Muscle of arm (tissue), 12 donors: Measurements from ENCODE around the gene TRIM71. TPM values are rescaled to one million over a fixed set of nuclear protein-coding genes. Genes with fewer than 3 reads are reported as not detected.
A peak's percentile ranks its signal among the peaks of the same experiment; 100 is the strongest.
"Not testable (repeated sequence)": the region's sequence is repeated elsewhere in the genome, so short reads cannot be mapped to it uniquely, and the experiment has no call there.

Experiments used
- DNase-seq: peaks from one replicate; pipeline ENCODE4 v3.0.0-alpha.2; 2013
- polyA plus RNA-seq, 12 donors: library from polyadenylated mRNA; unstranded; fragments of 120-200 nt; gene quantifications; one replicate each; pipeline ENCODE4 v1.2.1, GENCODE V29; 2013; ENCODE audit not compliant: insufficient read length in 12 of 12

The TRIM71 gene
- polyA plus RNA-seq, 12 donors, result 0.08 to 3.8 (median 0.24) TPM; not detected in 1

GRCh38 chr3:32931273-32931672 is 113.5 kb downstream of the TRIM71 start:
- DNase-seq, result not testable (repeated sequence)

GRCh38 chr3:32934150-32934742 is 116.4 kb downstream of the TRIM71 start:
- DNase-seq, result peak; percentile 14

- no peak for DNase-seq
Measured at GRCh38 chr3:32937331-32937730, 119.5 kb downstream of the TRIM71 start.

GRCh38 chr3:32939531-32940284 is 121.9 kb downstream of the TRIM71 start:
- not testable (repeated sequence) for DNase-seq

GRCh38 chr3:32940726-32941125 is 122.9 kb downstream of the TRIM71 start:
- DNase-seq, result no peak

DNA sequence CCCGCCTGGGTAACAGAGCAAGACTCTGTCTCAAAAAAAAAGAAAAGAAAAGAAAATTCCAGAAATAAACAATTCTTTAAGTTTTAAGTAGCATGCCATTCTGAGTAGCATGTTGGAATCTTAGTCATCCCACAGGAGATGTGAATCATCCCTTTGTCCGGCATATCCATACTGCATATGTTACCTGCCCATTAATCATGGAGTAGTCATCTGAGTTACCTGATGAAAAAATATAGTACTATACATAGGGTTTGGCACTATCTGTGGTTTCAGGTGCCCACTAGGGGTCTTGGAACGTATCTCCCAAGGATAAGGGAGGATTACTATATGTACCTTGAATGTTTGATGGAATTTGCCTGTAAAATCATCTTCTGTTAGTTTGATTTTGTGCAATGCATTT is 127.3 kb downstream of the TRIM71 start:
- DNase-seq, result no peak

DNA sequence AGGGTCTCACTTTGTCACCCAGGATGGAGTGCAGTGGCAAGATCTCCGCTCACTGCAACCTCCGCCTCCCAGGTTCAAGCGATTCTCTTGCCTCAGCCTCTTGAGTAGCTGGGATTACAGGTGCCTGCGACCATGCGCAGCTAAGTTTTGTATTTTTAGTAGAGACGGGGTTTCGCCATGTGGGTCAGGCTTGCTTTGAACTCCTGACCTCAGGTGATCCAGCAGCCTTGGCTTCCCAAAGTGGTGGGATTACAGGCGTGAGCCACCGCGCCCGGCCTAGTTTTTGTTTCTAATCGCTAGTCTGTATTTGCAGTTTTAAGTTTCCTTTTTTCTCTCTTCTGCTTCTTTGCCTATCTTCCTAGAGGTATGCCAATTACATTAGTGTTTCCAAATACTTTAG is 127.8 kb downstream of the TRIM71 start:
- DNase-seq, result not testable (repeated sequence)

DNA sequence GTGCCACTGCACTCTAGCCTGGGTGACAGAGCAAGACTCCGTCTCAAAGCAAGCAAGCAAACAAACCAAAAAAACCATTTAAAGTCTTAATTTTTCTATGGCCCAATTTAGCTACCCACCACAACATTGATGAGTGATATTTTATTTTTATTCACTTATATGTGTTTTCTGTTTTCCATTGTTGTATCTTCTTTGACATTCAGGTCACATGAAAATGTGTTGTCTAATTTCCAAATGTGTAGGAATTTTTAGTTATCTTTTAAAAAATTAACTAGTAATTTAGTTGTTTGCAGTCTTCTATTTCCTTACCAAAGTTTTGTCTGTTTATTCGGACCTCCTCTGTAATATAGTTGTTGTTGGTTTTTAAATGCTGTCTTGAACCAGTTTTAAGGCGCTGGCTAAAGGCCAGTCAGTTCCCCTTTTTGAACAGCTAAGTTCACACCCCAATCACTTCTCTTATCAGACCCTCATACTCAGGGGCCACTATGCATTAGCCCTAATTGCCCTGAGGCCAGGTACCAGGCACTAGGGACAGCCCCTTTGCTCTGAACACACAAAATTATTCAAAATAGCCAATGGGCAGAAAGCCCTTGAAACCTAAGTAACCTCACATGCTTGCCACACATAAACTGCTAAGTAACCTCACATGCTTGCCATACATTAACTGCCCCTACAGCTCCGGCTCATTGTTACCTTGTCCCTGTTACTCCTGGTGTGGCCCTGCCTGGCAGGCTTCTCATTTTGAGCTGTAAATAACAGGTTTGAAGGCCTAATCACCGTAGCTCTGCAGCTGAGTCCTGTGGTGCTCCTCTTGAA is 129.4 kb downstream of the TRIM71 start:
- no peak for DNase-seq

Other genes starting within 250 kb of the TRIM71 start
- gene DYNC1LI1, start 247.1 kb upstream of the TRIM71 start, polyA plus RNA-seq, result 10 to 100 TPM in 11 of 12 donors, not detected in 1; 30.3 to 49.5 (median 38.1) TPM
- gene CNOT10, start 132.8 kb upstream of the TRIM71 start, polyA plus RNA-seq, result 10 to 100 TPM in 11 of 12 donors, not detected in 1; 21.5 to 40.5 (median 28.7) TPM
- gene CCR4, start 133.6 kb downstream of the TRIM71 start, polyA plus RNA-seq, result under 1 TPM in 9 of 12 donors, not detected in 3; 0.05 to 0.73 (median 0.09) TPM